DOHH2 (cell line): ENCODE data around the gene CCDC40.

Experiments used
- H3F3A ChIP-seq: fragments of 200-600 bp; sonication (generic), shearing (Covaris generic); 2 replicates; pipeline ENCODE4 v1.6.0; 2016; ENCODE audit warnings: antibody characterized with exemption, mild to moderate bottlenecking; ENCODE audit not compliant: control insufficient read depth, insufficient read depth
- H3K27ac ChIP-seq: fragments of 200-600 bp; sonication (generic); 2 replicates; pipeline ENCODE4 v1.5.1; 2014; ENCODE audit warnings: low read depth, mild to moderate bottlenecking, low read length, moderate library complexity
- H3K27me3 ChIP-seq: fragments of 200-600 bp; sonication (generic); 2 replicates; pipeline ENCODE4 v1.6.1; 2014; ENCODE audit warnings: mild to moderate bottlenecking, low read length, mixed read lengths; ENCODE audit not compliant: control insufficient read depth
- H3K36me3 ChIP-seq: fragments of 200-600 bp; sonication (generic); 2 replicates; pipeline ENCODE4 v1.6.1; 2014; ENCODE audit warnings: mild to moderate bottlenecking, low read length, moderate library complexity, mixed read lengths; ENCODE audit not compliant: control insufficient read depth
- H3K4me1 ChIP-seq: fragments of 200-600 bp; sonication (generic); 2 replicates; pipeline ENCODE4 v1.6.1; 2014; ENCODE audit warnings: mild to moderate bottlenecking, low read length, mixed read lengths; ENCODE audit not compliant: control insufficient read depth
- H3K4me2 ChIP-seq: fragments of 200-600 bp; sonication (generic); 2 replicates; pipeline ENCODE4 v1.6.0; 2014; ENCODE audit warnings: mild to moderate bottlenecking, low read length, moderate library complexity
- H3K4me3 ChIP-seq: fragments of 200-600 bp; sonication (generic); 2 replicates; pipeline ENCODE4 v1.5.1; 2014; ENCODE audit warnings: mild to moderate bottlenecking, low read length, mixed read lengths
- H3K79me2 ChIP-seq: fragments of 200-600 bp; sonication (generic); 2 replicates; pipeline ENCODE4 v1.6.1; 2014; ENCODE audit warnings: mild to moderate bottlenecking, low read length, mixed read lengths; ENCODE audit not compliant: control insufficient read depth
- H3K9me2 ChIP-seq: fragments of 200-600 bp; sonication (generic); replicated peaks from 2 replicates; pipeline ENCODE4 v1.6.1; 2014; ENCODE audit warnings: mild to moderate bottlenecking, low read length, mixed read lengths; ENCODE audit not compliant: control insufficient read depth
- H3K9me3 ChIP-seq: fragments of 200-600 bp; sonication (generic); 2 replicates; pipeline ENCODE4 v1.6.1; 2014; ENCODE audit warnings: antibody characterized with exemption, low read length, mixed read lengths; ENCODE audit not compliant: control insufficient read depth, insufficient read depth
- H4K20me1 ChIP-seq: fragments of 200-600 bp; sonication (generic); 2 replicates; pipeline ENCODE4 v1.6.0; 2014; ENCODE audit warnings: low read depth, mild to moderate bottlenecking, antibody characterized with exemption, low read length, moderate library complexity; ENCODE audit not compliant: control insufficient read depth, insufficient read depth
- EZH2phosphoT487 ChIP-seq: fragments of 200-600 bp; sonication (generic); IDR thresholded peaks from 2 replicates; pipeline ENCODE4 v1.6.1; 2017; ENCODE audit warnings: borderline replicate concordance, mild to moderate bottlenecking, antibody characterized with exemption, low read length, moderate library complexity, mixed read lengths
- TF ChIP-seq, protein P1 (sequence below): fragments of 200-600 bp; sonication (generic); IDR thresholded peaks from one replicate; pipeline ENCODE4 v1.5.1; 2014; ENCODE audit warnings: antibody characterized with exemption, mild to moderate bottlenecking, low read depth, low read length; ENCODE audit not compliant: poor library complexity, severe bottlenecking

Gene CCDC40

DNA sequence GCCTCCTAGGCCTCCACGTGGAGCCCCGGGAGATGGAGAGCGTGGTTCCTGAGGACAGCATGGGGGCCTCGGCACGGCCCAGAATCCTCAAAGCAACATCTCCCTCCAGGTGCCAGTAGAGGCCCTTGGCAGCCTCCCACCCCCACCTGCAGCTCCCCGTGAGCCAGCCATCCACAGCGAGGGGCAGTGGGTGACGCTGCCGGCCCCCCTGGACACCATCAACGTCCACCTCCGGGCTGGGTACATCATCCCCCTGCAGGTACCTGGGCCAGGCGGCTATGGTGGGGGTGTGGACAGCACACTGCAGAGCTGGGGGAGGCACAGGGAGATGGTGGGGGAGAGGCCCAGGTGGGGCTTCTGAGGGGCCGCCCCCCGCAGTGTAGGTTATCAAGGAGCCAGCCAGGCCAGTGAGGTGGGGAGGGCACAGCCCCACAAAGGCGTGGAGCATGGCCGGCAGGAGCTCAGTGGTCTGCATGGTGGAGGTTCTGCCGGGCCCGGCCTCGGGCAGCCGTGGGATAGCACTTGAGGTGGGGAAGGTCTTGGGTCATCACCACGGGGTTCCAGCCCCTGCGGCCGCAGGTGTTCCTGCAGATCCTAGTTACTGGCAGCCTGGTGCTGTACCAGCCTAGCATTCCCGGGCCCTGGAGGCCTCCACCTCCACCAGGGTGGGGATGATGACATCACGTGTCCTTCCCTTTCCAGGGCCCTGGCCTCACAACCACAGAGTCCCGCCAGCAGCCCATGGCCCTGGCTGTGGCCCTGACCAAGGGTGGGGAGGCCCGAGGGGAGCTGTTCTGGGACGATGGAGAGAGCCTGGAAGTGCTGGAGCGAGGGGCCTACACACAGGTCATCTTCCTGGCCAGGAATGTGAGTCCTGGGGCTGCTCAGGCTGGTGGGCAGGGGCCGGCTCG is 81.3 kb downstream of the CCDC40 start:
- H3K27me3 ChIP-seq, result peaks cover 5% of the 10 kb centered on the region
- no peaks in the 10 kb centered on the region for H3K9me2 ChIP-seq
- H3K4me1 ChIP-seq, result peaks cover 8% of the 10 kb centered on the region
- no peaks in the 10 kb centered on the region for H3K36me3 ChIP-seq
- no peaks in the 10 kb centered on the region for H4K20me1 ChIP-seq
- peaks cover 10% of the 10 kb centered on the region; the same call in 1 of the 2 replicates for H3F3A ChIP-seq
- no peak overlapping the region for H3K4me2 ChIP-seq
- H3K4me3 ChIP-seq, result no peak overlapping the region
- no peaks in the 10 kb centered on the region for H3K9me3 ChIP-seq
- no peak for TF ChIP-seq EZH2phosphoT487
- TF ChIP-seq, protein P1, sequence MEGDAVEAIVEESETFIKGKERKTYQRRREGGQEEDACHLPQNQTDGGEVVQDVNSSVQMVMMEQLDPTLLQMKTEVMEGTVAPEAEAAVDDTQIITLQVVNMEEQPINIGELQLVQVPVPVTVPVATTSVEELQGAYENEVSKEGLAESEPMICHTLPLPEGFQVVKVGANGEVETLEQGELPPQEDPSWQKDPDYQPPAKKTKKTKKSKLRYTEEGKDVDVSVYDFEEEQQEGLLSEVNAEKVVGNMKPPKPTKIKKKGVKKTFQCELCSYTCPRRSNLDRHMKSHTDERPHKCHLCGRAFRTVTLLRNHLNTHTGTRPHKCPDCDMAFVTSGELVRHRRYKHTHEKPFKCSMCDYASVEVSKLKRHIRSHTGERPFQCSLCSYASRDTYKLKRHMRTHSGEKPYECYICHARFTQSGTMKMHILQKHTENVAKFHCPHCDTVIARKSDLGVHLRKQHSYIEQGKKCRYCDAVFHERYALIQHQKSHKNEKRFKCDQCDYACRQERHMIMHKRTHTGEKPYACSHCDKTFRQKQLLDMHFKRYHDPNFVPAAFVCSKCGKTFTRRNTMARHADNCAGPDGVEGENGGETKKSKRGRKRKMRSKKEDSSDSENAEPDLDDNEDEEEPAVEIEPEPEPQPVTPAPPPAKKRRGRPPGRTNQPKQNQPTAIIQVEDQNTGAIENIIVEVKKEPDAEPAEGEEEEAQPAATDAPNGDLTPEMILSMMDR, result no peak
- no peaks in the 10 kb centered on the region for H3K79me2 ChIP-seq
- H3K27ac ChIP-seq, result no peak overlapping the region

DNA sequence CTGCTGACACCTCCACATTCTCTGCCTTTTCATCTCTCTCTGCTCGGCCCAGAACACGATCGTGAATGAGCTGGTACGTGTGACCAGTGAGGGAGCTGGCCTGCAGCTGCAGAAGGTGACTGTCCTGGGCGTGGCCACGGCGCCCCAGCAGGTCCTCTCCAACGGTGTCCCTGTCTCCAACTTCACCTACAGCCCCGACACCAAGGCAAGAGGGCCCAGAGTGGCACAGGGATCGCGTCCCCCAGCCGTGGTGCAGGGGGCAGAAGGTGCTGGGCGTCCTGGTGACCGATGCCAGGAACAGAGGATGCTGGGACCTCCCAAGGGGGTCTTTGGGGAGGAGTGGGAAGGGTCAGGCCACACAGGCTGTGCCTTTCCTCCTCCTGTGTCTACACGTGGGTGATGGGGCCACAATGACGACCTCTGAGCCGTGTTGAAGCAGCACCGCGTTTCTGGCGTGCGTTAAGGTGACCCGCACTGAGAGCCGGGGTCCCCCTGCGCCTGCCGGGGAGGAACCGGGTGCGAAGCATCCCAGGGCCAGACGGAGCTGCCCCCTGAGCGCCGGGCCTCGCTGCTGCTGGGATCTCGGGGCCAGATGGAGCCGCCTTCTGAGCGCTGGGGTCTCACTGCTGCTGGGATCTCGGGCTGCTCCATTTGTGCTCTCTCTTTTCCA is 82.3 kb downstream of the CCDC40 start:
- Histone ChIP-seq H3F3A (0 out of 2 replicates have a peak, but pooled peaks cover 7% of the 10 kb centered on the region), H3K4me3 (no peak overlapping the region), H4K20me1 (no peaks in the 10 kb centered on the region), H3K27me3 (no peaks in the 10 kb centered on the region), H3K4me1 (no peaks in the 10 kb centered on the region), H3K9me3 (no peaks in the 10 kb centered on the region), H3K79me2 (no peaks in the 10 kb centered on the region), H3K27ac (no peak overlapping the region), H3K4me2 (no peak overlapping the region), H3K9me2 (no peaks in the 10 kb centered on the region), H3K36me3 (no peaks in the 10 kb centered on the region)
- TF ChIP-seq, protein P1, result no peak
- no peak for TF ChIP-seq EZH2phosphoT487

DNA sequence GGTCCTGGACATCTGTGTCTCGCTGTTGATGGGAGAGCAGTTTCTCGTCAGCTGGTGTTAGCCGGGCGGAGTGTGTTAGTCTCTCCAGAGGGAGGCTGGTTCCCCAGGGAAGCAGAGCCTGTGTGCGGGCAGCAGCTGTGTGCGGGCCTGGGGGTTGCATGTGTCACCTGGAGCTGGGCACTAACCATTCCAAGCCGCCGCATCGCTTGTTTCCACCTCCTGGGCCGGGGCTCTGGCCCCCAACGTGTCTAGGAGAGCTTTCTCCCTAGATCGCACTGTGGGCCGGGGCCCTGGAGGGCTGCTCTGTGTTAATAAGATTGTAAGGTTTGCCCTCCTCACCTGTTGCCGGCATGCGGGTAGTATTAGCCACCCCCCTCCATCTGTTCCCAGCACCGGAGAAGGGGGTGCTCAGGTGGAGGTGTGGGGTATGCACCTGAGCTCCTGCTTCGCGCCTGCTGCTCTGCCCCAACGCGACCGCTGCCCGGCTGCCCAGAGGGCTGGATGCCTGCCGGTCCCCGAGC is 82.9 kb downstream of the CCDC40 start:
- H3K27ac ChIP-seq, result no peak overlapping the region
- TF ChIP-seq, protein P1, result no peak
- no peak for TF ChIP-seq EZH2phosphoT487
- H3K4me1 ChIP-seq, result no peaks in the 10 kb centered on the region
- H3K4me3 ChIP-seq, result no peak overlapping the region
- no peaks in the 10 kb centered on the region for H4K20me1 ChIP-seq
- H3K36me3 ChIP-seq, result no peaks in the 10 kb centered on the region
- H3K9me2 ChIP-seq, result no peaks in the 10 kb centered on the region
- no peaks in the 10 kb centered on the region for H3K9me3 ChIP-seq
- H3K79me2 ChIP-seq, result no peaks in the 10 kb centered on the region
- 0 out of 2 replicates have a peak, but pooled peaks cover 3% of the 10 kb centered on the region for H3F3A ChIP-seq
- no peak overlapping the region for H3K4me2 ChIP-seq
- no peaks in the 10 kb centered on the region for H3K27me3 ChIP-seq
